ENCODE measurements around the gene IRF2BPL. TPM values are rescaled to one million over a fixed set of nuclear protein-coding genes. Genes with fewer than 3 reads are reported as not detected.

The IRF2BPL gene
- total RNA-seq, 1 experiment from 2014 or later, result 51.2 TPM

DNA sequence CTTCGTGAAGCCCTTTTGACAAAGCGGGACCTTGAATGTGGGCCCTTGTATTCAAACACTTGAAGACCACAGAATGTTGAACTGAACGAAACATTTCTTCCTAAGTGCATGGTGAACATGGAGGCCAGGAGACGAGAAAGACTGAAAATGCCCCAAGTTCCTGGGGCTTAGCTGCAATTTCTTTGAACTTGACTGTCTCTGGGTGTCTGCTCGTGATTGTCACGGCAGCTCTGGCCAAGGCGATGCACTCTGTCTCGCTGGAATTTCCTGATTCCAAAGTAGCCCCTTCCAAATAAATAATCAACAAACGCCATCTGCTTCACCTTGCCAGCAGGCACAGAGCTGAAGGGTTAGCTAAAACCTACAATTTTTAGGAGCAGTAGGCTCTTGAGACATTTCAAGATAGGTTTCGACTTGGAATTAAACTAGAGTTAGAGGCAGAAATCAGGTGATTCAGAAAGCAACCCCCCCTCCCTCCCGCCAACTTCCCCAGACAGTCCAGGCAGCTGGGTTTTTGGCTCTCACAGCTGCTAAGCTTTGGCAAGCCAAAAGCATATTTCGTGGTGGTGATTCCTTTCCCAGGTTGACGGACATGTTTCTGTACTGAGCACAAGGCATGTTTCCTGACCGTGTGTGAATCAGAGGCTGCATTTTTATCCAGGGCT lies 13.5 kb upstream of the IRF2BPL start:
- H3K27me3 ChIP-seq (replicated peaks; ENCODE audit: insufficient read depth, low read depth, low read length, poor library complexity), result no peaks in the 10 kb centered on the region
- intact Hi-C loops (cut with micrococcal nuclease; ENCODE audit: unreplicated experiment), result no loop called here
- H3K4me3 ChIP-seq (ENCODE audit: low read depth, low read length, poor library complexity, severe bottlenecking), result no peak overlapping the region
- BruUV-seq (replicated peaks), result no TSS peak
- POLR2A ChIA-PET (ENCODE audit: low non-redundant PET), result no interaction called here
- H3K9me3 ChIP-seq (ENCODE audit: low read depth, low read length, poor library complexity, severe bottlenecking), result no peaks in the 10 kb centered on the region
- peak overlapping the region; percentile 92 for H3K27ac ChIP-seq (ENCODE audit: low read depth, low read length, poor library complexity, severe bottlenecking)
- CTCF ChIA-PET, result interaction anchor here (1.1 kb wide), 1 partner anchor 13 kb away, joined by 3 read pairs; no protein-coding TSS in a partner anchor
- peaks cover 82% of the 10 kb centered on the region for H3K4me1 ChIP-seq (ENCODE audit: insufficient read depth, low read length, poor library complexity, severe bottlenecking)
- TF ChIP-seq, protein P1, sequence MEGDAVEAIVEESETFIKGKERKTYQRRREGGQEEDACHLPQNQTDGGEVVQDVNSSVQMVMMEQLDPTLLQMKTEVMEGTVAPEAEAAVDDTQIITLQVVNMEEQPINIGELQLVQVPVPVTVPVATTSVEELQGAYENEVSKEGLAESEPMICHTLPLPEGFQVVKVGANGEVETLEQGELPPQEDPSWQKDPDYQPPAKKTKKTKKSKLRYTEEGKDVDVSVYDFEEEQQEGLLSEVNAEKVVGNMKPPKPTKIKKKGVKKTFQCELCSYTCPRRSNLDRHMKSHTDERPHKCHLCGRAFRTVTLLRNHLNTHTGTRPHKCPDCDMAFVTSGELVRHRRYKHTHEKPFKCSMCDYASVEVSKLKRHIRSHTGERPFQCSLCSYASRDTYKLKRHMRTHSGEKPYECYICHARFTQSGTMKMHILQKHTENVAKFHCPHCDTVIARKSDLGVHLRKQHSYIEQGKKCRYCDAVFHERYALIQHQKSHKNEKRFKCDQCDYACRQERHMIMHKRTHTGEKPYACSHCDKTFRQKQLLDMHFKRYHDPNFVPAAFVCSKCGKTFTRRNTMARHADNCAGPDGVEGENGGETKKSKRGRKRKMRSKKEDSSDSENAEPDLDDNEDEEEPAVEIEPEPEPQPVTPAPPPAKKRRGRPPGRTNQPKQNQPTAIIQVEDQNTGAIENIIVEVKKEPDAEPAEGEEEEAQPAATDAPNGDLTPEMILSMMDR (conservative IDR thresholded peaks at IDR 0.05; ENCODE audit: low read depth, low read length), result no peak
- TF ChIP-seq EZH2 (IDR thresholded peaks at IDR 0.05; ENCODE audit: borderline replicate concordance, low read depth, low read length, poor library complexity, severe bottlenecking), result no peak
- DNase-seq (ENCODE audit: low spot score), result no peak
- H3K36me3 ChIP-seq (ENCODE audit: insufficient read depth, low read length, poor library complexity, severe bottlenecking), result no peaks in the 10 kb centered on the region

DNA sequence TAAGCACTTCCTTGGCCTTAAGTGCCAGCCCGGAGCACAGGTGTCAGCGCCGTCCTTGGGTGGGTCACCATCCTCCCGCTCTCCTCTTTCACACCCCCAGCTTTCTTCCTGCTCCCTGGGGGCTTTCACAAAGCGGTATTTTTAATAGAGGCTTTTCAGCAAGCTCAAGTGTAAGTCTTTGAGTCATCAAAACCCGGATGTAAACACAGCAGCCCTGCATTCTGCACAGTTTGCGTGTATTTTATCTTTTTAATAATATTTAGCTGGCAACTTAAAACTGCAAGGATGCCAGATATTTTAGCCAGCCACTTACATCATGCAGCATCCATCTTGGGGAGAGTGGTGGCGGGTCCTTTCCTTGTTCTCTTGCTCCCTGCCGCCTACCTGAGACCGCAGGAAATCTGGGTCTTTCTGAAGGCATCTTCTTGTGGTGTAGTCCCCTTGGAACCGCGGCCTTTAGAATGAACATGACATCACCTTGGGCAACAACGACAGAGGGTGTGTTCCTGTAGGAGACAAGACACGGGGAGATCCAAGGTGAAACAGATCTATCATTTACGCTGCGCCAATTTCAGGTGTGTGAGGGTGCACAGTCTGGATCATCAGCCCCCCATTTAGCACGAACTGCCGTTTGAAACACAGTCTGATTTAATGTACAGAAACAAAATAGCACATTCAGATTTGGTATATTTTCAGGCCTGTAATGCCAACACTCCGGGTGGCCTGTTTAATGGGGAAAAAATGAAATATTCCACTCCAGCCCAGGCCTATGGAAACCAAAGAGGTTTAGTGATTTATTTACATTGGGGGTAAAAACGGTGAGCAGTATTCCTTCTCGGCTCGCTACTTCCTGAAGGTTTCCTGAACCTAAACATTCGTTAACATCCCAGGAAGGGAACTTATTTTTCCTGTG lies 12.5 kb upstream of the IRF2BPL start:
- BruUV-seq (replicated peaks), result TSS peak; percentile 79
- intact Hi-C loops (cut with micrococcal nuclease; ENCODE audit: unreplicated experiment), result loop anchor here (1.0 kb wide), 2 partner anchors 13 to 85 kb away; partner anchors contain the start of gene IRF2BPL
- Histone ChIP-seq H3K9me3 (ENCODE audit: low read depth, low read length, poor library complexity, severe bottlenecking) (no peaks in the 10 kb centered on the region), H3K36me3 (ENCODE audit: insufficient read depth, low read length, poor library complexity, severe bottlenecking) (no peaks in the 10 kb centered on the region), H3K27me3 (replicated peaks; ENCODE audit: insufficient read depth, low read depth, low read length, poor library complexity) (no peaks in the 10 kb centered on the region), H3K4me1 (ENCODE audit: insufficient read depth, low read length, poor library complexity, severe bottlenecking) (peaks cover 89% of the 10 kb centered on the region), H3K27ac (ENCODE audit: low read depth, low read length, poor library complexity, severe bottlenecking) (peak overlapping the region; percentile 92), H3K4me3 (ENCODE audit: low read depth, low read length, poor library complexity, severe bottlenecking) (peak overlapping the region; percentile 18)
- ChIA-PET CTCF (interaction anchor here (1.1 kb wide), 1 partner anchor 165 kb away, joined by 4 read pairs; no protein-coding TSS in a partner anchor), POLR2A (ENCODE audit: low non-redundant PET) (interaction anchor here (0.6 to 1.8 kb wide), 4 partner anchors 120 to 846 kb away, joined by 3 to 6 read pairs (median 4); no protein-coding TSS in a partner anchor)
- peak; percentile 90 for DNase-seq (ENCODE audit: low spot score)
- TF ChIP-seq EZH2 (IDR thresholded peaks at IDR 0.05; ENCODE audit: borderline replicate concordance, low read depth, low read length, poor library complexity, severe bottlenecking), result no peak
- TF ChIP-seq, protein P1 (conservative IDR thresholded peaks at IDR 0.05; ENCODE audit: low read depth, low read length), result no peak

DNA sequence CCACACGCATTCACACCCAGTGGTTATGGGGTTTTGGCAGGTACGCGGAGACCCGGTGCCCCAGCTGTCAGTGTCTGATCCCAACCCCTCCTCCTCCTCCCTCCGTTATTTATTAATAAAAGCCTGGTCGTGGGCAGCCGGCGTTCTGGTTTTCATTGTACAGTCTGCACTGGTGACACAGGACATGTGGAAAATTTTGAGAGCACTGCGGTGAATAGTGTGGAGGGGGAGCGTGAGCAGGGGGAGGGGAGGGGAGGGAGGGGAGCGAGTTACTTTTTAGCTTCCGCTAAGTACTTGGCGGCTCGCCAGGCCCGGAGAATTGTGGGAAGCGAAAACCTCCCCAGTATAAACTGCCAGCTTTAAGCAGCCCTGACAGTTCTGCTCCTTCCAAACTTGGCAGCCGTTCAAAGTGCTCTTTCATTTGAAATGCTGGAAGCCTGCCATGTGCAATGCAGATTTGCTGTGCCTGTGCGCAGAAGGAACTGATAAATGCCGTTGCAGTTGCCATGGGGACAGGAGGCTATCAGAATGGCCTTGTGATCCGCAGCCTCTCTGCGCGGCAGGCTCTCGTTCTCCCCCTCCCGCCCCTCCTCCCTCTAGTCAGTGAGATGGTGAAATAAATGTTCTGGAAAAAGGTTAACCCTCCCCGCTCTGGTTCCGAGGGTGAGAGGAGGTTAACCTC lies 11.7 kb upstream of the IRF2BPL start:
- Histone ChIP-seq H3K36me3 (ENCODE audit: insufficient read depth, low read length, poor library complexity, severe bottlenecking) (no peaks in the 10 kb centered on the region), H3K27ac (ENCODE audit: low read depth, low read length, poor library complexity, severe bottlenecking) (peak overlapping the region; percentile 92), H3K9me3 (ENCODE audit: low read depth, low read length, poor library complexity, severe bottlenecking) (no peaks in the 10 kb centered on the region), H3K27me3 (replicated peaks; ENCODE audit: insufficient read depth, low read depth, low read length, poor library complexity) (no peaks in the 10 kb centered on the region), H3K4me1 (ENCODE audit: insufficient read depth, low read length, poor library complexity, severe bottlenecking) (peaks cover 85% of the 10 kb centered on the region), H3K4me3 (ENCODE audit: low read depth, low read length, poor library complexity, severe bottlenecking) (peak overlapping the region; percentile 25)
- intact Hi-C loops (cut with micrococcal nuclease; ENCODE audit: unreplicated experiment), result loop anchor here (1.0 kb wide), 2 partner anchors 12 to 84 kb away; partner anchors contain the start of gene IRF2BPL
- no TSS peak for BruUV-seq (replicated peaks)
- TF ChIP-seq, protein P1 (conservative IDR thresholded peaks at IDR 0.05; ENCODE audit: low read depth, low read length), result no peak
- TF ChIP-seq EZH2 (IDR thresholded peaks at IDR 0.05; ENCODE audit: borderline replicate concordance, low read depth, low read length, poor library complexity, severe bottlenecking), result no peak
- POLR2A ChIA-PET (ENCODE audit: low non-redundant PET), result interaction anchor here (0.6 to 1.8 kb wide), 3 partner anchors 120 to 847 kb away, joined by 3 to 6 read pairs (median 5); no protein-coding TSS in a partner anchor
- CTCF ChIA-PET, result interaction anchor here (0.6 to 1.1 kb wide), 2 partner anchors 127 to 164 kb away, joined by 4 to 10 read pairs; no protein-coding TSS in a partner anchor
- DNase-seq (ENCODE audit: low spot score), result peak; percentile 100

All from A673 (cell line).